ENCODE measurements around the gene KLF1.

DNA sequence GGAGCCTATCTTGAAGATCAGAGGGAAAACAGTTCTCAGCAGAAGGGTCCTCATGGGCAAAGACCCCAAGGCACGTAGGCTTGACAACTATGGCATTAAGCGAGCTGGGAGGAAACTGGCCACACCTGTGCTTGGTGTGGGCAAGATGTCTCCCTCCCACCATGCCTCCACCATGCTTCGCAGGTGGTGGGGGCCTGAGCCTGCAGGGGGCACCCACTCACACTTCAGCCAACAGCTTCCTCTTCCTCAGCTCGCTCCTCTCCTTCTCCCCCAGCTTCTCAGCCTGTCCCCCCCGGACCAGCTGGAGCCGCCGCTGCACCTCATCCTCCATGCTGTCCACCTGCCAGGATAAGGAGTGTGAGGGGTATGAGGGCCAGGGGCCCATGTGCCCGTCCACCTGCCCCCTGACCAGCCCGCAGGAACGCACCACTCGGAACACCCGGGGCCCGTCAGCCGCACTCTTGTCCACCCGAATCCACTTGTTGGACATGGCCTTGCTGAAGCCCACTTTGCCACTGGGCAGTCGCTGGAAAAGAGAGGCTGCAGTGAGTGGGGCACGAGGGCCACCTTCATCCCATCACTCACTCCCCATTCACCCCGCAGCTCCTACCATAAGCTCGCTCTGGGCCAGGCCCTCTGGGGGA lies 43.1 kb upstream of the KLF1 start:
- peak; percentile 44; the same call in 1 of the 2 replicates for TF ChIP-seq CTCF (conservative IDR thresholded peaks at IDR 0.05; ENCODE audit: low read length)
- no peak for TF ChIP-seq EZH2phosphoT487 (IDR thresholded peaks at IDR 0.05; ENCODE audit: borderline replicate concordance, low read depth, low read length)

Measured in OCI-LY7 (cell line).